ENCODE results near the gene ATRX.
A peak's percentile ranks its signal among the peaks of the same experiment; 100 is the strongest.
"Not testable (repeated sequence)": the region's sequence is repeated elsewhere in the genome, so short reads cannot be mapped to it uniquely, and the experiment has no call there.

ATRX gene

GRCh38 chrX:77785486-77786364 is at the start of gene ATRX:
Gene ATRX, minus strand, starts transcription at chrX:77786216. Its CDS starts 215 bp downstream, at chrX:77786001.
- DNase-seq (ENCODE audit: low read depth), result peak; percentile 49

- DNase-seq (ENCODE audit: low read depth), result not testable (repeated sequence)
Measured at GRCh38 chrX:77831544-77831943, 45.5 kb upstream of the ATRX start.

- DNase-seq (ENCODE audit: low read depth), result not testable (repeated sequence)
Measured at GRCh38 chrX:77821989-77822388, 36.0 kb upstream of the ATRX start.

GRCh38 chrX:77820091-77820727 is 34.2 kb upstream of the ATRX start:
- DNase-seq (ENCODE audit: low read depth), result no peak

GRCh38 chrX:77814210-77814609 is 28.2 kb upstream of the ATRX start:
- no peak for DNase-seq (ENCODE audit: low read depth)

- DNase-seq (ENCODE audit: low read depth), result no peak
Measured at GRCh38 chrX:77802201-77802600, 16.2 kb upstream of the ATRX start.

- no peak for DNase-seq (ENCODE audit: low read depth)
Measured at GRCh38 chrX:77795124-77795523, 9.1 kb upstream of the ATRX start.

- DNase-seq (ENCODE audit: low read depth), result no peak
Measured at GRCh38 chrX:77793946-77794345, 7.9 kb upstream of the ATRX start.

GRCh38 chrX:77788050-77788449 is 2.0 kb upstream of the ATRX start:
- no peak for DNase-seq (ENCODE audit: low read depth)

- no peak for DNase-seq (ENCODE audit: low read depth)
Measured at GRCh38 chrX:77786365-77786680, 307 bp upstream of the ATRX start.

GRCh38 chrX:77779695-77780094 is 6.3 kb downstream of the ATRX start:
- DNase-seq (ENCODE audit: low read depth), result no peak

GRCh38 chrX:77776659-77777058 is 9.4 kb downstream of the ATRX start:
- no peak for DNase-seq (ENCODE audit: low read depth)

GRCh38 chrX:77771601-77772000 is 14.4 kb downstream of the ATRX start:
- no peak for DNase-seq (ENCODE audit: low read depth)

GRCh38 chrX:77768787-77769186 is 17.2 kb downstream of the ATRX start:
- no peak for DNase-seq (ENCODE audit: low read depth)

- DNase-seq (ENCODE audit: low read depth), result not testable (repeated sequence)
Measured at GRCh38 chrX:77766212-77766611, 19.8 kb downstream of the ATRX start.

- DNase-seq (ENCODE audit: low read depth), result no peak
Measured at GRCh38 chrX:77755561-77755960, 30.5 kb downstream of the ATRX start.

- DNase-seq (ENCODE audit: low read depth), result not testable (repeated sequence)
Measured at GRCh38 chrX:77753942-77754341, 32.1 kb downstream of the ATRX start.

- no peak for DNase-seq (ENCODE audit: low read depth)
Measured at GRCh38 chrX:77749695-77750094, 36.3 kb downstream of the ATRX start.

GRCh38 chrX:77743720-77744119 is 42.3 kb downstream of the ATRX start:
- no peak for DNase-seq (ENCODE audit: low read depth)

- no peak for DNase-seq (ENCODE audit: low read depth)
Measured at GRCh38 chrX:77742788-77743476, 43.1 kb downstream of the ATRX start.

- no peak for DNase-seq (ENCODE audit: low read depth)
Measured at GRCh38 chrX:77740376-77740905, 45.6 kb downstream of the ATRX start.

- DNase-seq (ENCODE audit: low read depth), result no peak
Measured at GRCh38 chrX:77733342-77733741, 52.7 kb downstream of the ATRX start.

Measured in stimulated activated CD8-positive, alpha-beta memory T cell treated with anti-CD3 and anti-CD28 coated beads, Interleukin-4, amount 100 ng/mL, for 24 hours (primary cell).